ENCODE measurements around the gene RGS3.

RGS3 gene

DNA sequence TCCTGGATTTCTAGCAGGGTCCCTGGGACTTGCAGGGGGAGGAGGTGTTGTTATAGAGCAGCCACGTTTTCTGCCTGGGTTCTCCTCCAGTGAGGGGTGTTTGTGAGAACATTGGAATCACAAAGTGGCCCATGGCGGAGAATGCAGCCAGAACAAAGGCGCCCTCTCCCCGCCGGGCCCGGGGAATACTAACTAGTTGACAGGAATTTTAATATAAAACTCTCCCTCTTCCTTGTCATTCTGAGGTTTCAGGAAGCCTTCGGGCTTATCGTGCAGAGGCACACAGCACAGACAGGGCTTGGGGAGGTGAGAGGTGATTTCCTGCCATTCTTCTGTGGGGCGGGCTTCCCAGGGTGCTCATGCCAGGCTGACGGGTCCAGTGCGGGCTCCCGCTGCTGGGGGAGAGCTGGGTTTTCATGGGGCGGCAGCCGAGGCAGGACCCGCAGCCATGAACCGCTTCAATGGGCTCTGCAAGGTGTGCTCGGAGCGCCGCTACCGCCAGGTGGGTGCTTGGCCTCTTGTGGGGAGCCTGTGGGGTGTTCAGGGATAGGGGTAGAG, 37.7 kb downstream of the RGS3 start:
- TF ChIP-seq, protein P1, sequence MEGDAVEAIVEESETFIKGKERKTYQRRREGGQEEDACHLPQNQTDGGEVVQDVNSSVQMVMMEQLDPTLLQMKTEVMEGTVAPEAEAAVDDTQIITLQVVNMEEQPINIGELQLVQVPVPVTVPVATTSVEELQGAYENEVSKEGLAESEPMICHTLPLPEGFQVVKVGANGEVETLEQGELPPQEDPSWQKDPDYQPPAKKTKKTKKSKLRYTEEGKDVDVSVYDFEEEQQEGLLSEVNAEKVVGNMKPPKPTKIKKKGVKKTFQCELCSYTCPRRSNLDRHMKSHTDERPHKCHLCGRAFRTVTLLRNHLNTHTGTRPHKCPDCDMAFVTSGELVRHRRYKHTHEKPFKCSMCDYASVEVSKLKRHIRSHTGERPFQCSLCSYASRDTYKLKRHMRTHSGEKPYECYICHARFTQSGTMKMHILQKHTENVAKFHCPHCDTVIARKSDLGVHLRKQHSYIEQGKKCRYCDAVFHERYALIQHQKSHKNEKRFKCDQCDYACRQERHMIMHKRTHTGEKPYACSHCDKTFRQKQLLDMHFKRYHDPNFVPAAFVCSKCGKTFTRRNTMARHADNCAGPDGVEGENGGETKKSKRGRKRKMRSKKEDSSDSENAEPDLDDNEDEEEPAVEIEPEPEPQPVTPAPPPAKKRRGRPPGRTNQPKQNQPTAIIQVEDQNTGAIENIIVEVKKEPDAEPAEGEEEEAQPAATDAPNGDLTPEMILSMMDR (IDR thresholded peaks at IDR 0.05; ENCODE audit: insufficient read depth, low read depth, low read length, missing control alignments), result no peak
- H3K4me3 ChIP-seq (ENCODE audit: low read depth, low read length), result no peak overlapping the region

DNA sequence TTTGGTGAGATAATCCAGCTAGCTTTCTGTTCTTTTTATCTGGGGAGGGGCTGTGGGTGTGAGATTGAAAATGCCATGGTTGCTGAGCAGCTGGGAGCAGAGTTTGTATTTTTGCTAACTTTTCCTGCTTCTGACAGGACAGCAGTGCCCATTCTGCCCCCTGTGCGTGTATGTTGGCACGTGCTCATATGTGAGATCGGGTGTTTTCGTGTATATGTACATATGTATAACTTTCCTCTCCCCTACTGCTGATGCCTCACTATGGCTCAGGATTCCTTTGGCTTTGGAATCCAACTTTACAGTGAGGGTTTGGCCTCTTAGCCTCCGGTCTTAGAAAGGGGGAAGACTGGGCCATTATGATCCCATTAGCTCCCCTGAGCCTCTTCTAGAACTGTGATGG, 38.3 kb downstream of the RGS3 start:
- TF ChIP-seq, protein P1 (IDR thresholded peaks at IDR 0.05; ENCODE audit: insufficient read depth, low read depth, low read length, missing control alignments), result no peak
- no peak for DNase-seq (ENCODE audit: low read depth)
- no peak overlapping the region for H3K4me3 ChIP-seq (ENCODE audit: low read depth, low read length)

More for the DNA sequence above, 37.7 kb downstream of the RGS3 start:
- DNase-seq (ENCODE audit: low read depth), result no peak

DNA sequence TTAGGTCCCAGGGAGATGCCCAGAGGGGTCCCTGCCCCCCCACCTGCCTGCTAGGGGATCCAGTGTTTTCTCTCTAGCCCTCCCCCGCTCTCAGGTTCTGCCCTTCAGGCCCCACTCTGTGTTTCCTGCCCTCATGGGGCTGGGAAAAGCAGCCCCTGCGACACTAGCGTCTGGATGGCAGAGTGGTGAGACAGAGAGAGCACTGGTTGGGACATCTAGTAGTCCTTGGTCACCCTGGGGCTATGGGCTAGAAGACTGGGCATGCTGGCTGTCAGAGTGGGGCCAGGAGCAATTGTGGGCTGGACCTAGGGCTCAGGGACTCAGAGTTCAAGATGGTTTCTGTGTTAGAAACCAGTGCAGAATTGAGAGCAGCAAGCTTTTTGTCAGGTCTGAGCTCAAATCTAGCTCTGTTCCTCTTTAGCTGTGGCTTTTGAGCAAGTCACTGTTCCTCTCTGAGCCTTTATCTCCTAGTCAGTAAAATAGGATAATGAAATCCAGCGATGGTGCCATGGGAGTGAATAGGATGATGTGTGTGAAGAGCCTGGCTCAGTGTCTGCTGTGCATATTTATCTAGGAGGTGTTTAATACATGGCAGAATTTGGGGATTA, 39.0 kb downstream of the RGS3 start:
- TF ChIP-seq, protein P1 (IDR thresholded peaks at IDR 0.05; ENCODE audit: insufficient read depth, low read depth, low read length, missing control alignments), result no peak
- no peak for DNase-seq (ENCODE audit: low read depth)
- no peak overlapping the region for H3K4me3 ChIP-seq (ENCODE audit: low read depth, low read length)

GRCh38 chr9:113503131-113503541, 39.6 kb downstream of the RGS3 start:
- no peak for DNase-seq (ENCODE audit: low read depth)
- TF ChIP-seq, protein P1 (IDR thresholded peaks at IDR 0.05; ENCODE audit: insufficient read depth, low read depth, low read length, missing control alignments), result no peak
- H3K4me3 ChIP-seq (ENCODE audit: low read depth, low read length), result no peak overlapping the region

DNA sequence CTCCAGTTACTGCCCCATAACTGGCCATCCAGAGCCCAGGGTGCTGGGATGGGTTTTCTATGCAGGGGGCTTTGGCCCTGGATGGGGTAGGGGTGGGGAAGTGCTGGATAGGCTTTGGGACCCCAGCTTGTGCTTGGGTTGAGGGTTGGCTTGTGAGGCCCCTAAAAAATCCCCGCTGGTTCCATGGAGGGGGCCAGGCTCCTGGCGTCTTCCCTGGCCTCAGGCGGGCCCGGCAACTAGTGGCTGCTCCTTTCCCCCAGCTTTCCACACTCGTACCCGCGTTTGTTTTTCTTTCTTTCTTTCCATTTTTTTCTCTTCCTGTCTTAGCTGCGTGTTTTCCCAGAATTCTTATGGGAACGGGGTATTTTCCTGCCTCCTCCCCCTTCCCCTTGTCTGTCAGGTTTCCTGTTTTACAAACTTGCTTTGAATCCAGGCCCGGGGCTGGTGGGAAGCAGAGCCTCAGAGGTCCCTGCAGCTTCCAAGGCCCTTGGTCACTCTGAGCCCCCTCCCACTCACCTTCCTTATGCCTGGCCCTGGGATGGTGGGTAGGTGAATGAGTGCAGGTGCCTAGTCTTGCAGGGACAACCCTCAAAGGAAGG, 40.2 kb downstream of the RGS3 start:
- TF ChIP-seq, protein P1 (IDR thresholded peaks at IDR 0.05; ENCODE audit: insufficient read depth, low read depth, low read length, missing control alignments), result no peak
- no peak overlapping the region for H3K4me3 ChIP-seq (ENCODE audit: low read depth, low read length)
- DNase-seq (ENCODE audit: low read depth), result no peak

GRCh38 chr9:113504725-113505590, 41.4 kb downstream of the RGS3 start:
- no peak for DNase-seq (ENCODE audit: low read depth)
- no peak overlapping the region for H3K4me3 ChIP-seq (ENCODE audit: low read depth, low read length)
- TF ChIP-seq, protein P1 (IDR thresholded peaks at IDR 0.05; ENCODE audit: insufficient read depth, low read depth, low read length, missing control alignments), result no peak
